Endothelial cell of umbilical vein (primary cell): Measurements from ENCODE around the gene HIVEP3. TPM values are rescaled to one million over a fixed set of nuclear protein-coding genes. Genes with fewer than 3 reads are reported as not detected.

Experiments used
- BruUV-seq: library from RNA; stranded (reverse); fragments of 400-500 nt; replicated peaks from 2 replicates; lab custom pipeline; 2021; lab: Mats Ljungman, UMichigan
- CTCF ChIA-PET: fragments of 300-600, 350-600 bp; sonication (Branson Sonifier 250); formaldehyde crosslinking; loops from one replicate; lab custom pipeline; 2021; ENCODE audit warnings: antibody characterized with exemption, inconsistent platforms; lab: Charles Lee
- POLR2A ChIA-PET: fragments of 300-600, 350-600 bp; sonication (Branson Sonifier 250); formaldehyde crosslinking; loops from one replicate; lab custom pipeline; 2021; ENCODE audit warnings: antibody characterized with exemption, inconsistent platforms; lab: Charles Lee
- DNase-seq: peaks from one replicate; pipeline ENCODE4 v3.0.0-alpha.2; 2011; ENCODE audit warnings: low read depth, low spot score
- FAIRE-seq: peaks from 2 replicates; lab custom pipeline; 2011; peaks lifted over from hg19 to GRCh38; lab: Jason Lieb, UNC
- H2AFZ ChIP-seq: 2 replicates; pipeline ENCODE4 v1.6.0; 2012; ENCODE audit warnings: low read depth, low read length, control low read depth, inconsistent platforms
- H3K27ac ChIP-seq: 2 replicates; pipeline ENCODE4 v1.5.1; 2011; ENCODE audit warnings: low read depth, mild to moderate bottlenecking, control low read depth, low read length, moderate library complexity; ENCODE audit not compliant: insufficient read depth
- H3K27me3 ChIP-seq, 2 experiments: 2 replicates each; pipeline versions ENCODE4 v1.6.0 to v1.6.1; 2011; ENCODE audit warnings: low read length in 2 of 2, mixed read lengths in 1 of 2; ENCODE audit not compliant: control insufficient read depth in 2 of 2, insufficient read depth in 2 of 2
- H3K36me3 ChIP-seq, 2 experiments: 2 replicates in 1 of 2; 3 replicates in 1 of 2; pipeline ENCODE4 v1.5.1; 2011; ENCODE audit warnings: low read length in 2 of 2, mild to moderate bottlenecking in 1 of 2, moderate library complexity in 1 of 2; ENCODE audit not compliant: control insufficient read depth in 2 of 2, insufficient read depth in 2 of 2; ENCODE audit errors: extremely low read depth in 1 of 2
- H3K4me1 ChIP-seq: 3 replicates; pipeline ENCODE4 v1.5.1; 2011; ENCODE audit warnings: mild to moderate bottlenecking, low read length; ENCODE audit not compliant: control insufficient read depth, insufficient read depth; ENCODE audit errors: extremely low read depth
- H3K4me2 ChIP-seq: 2 replicates; pipeline ENCODE4 v1.6.1; 2011; ENCODE audit warnings: low read length, control low read depth, mixed read lengths; ENCODE audit not compliant: insufficient read depth
- H3K4me3 ChIP-seq, 3 experiments: fragments of 200-600 bp in 1 of 3; sonication (generic), shearing (Covaris generic) in 1 of 3; replicated peaks in 1 of 3; 2 replicates each; pipeline ENCODE4 v1.5.1; 2011 to 2016; ENCODE audit warnings: control low read depth in 3 of 3, low read length in 3 of 3, mild to moderate bottlenecking in 2 of 3, inconsistent platforms in 1 of 3, low read depth in 1 of 3, moderate library complexity in 1 of 3; ENCODE audit not compliant: insufficient read depth in 1 of 3
- H3K79me2 ChIP-seq: 2 replicates; pipeline ENCODE4 v1.6.0; 2012; ENCODE audit warnings: low read length, inconsistent platforms; ENCODE audit not compliant: control insufficient read depth, insufficient read depth
- H3K9ac ChIP-seq: replicated peaks from 2 replicates; pipeline ENCODE3; 2011; ENCODE audit warnings: low read length, control low read depth; ENCODE audit not compliant: insufficient read depth; ENCODE audit errors: extremely low read depth
- H3K9me1 ChIP-seq: replicated peaks from 3 replicates; pipeline ENCODE4 v1.6.0; 2011; ENCODE audit warnings: mild to moderate bottlenecking, low read length; ENCODE audit not compliant: control insufficient read depth, insufficient read depth; ENCODE audit errors: extremely low read depth
- H3K9me3 ChIP-seq: replicated peaks from 2 replicates; pipeline ENCODE4 v1.5.1; 2012; ENCODE audit warnings: low read length, inconsistent platforms; ENCODE audit not compliant: control insufficient read depth, insufficient read depth
- H4K20me1 ChIP-seq: replicated peaks from 2 replicates; pipeline ENCODE3; 2011; ENCODE audit warnings: mild to moderate bottlenecking, low read length; ENCODE audit not compliant: control insufficient read depth, insufficient read depth; ENCODE audit errors: extremely low read depth
- EZH2 ChIP-seq: IDR thresholded peaks from 2 replicates; pipeline ENCODE4 v1.6.1; 2012; ENCODE audit warnings: borderline replicate concordance, low read depth, mild to moderate bottlenecking, moderate library complexity, low read length, inconsistent platforms; ENCODE audit not compliant: severe bottlenecking
- FOS ChIP-seq: IDR thresholded peaks from 2 replicates; pipeline ENCODE4 v1.6.1; 2011; ENCODE audit warnings: mild to moderate bottlenecking, low read length, moderate library complexity, borderline replicate concordance; ENCODE audit not compliant: insufficient read depth
- GATA2 ChIP-seq: IDR thresholded peaks from 2 replicates; pipeline ENCODE4 v1.7.0; 2011; ENCODE audit warnings: low read depth, mild to moderate bottlenecking, moderate library complexity, mixed read lengths, low read length; ENCODE audit not compliant: insufficient read length, insufficient read depth
- JUN ChIP-seq: IDR thresholded peaks from 2 replicates; pipeline ENCODE4 v1.6.1; 2011; ENCODE audit warnings: borderline replicate concordance, low read depth; ENCODE audit not compliant: insufficient read length, insufficient read depth
- MYC ChIP-seq: IDR thresholded peaks from one replicate; pipeline ENCODE4 v1.6.1; 2011; ENCODE audit warnings: mild to moderate bottlenecking, low read depth, low read length
- POLR2A ChIP-seq: IDR thresholded peaks from 2 replicates; pipeline ENCODE4 v1.6.1; 2012; ENCODE audit warnings: low read depth, mild to moderate bottlenecking, control low read depth, low read length
- POLR2AphosphoS5 ChIP-seq: IDR thresholded peaks from 2 replicates; pipeline ENCODE4 v1.6.1; 2012; ENCODE audit warnings: low read depth, mild to moderate bottlenecking, control low read depth, low read length, moderate library complexity; ENCODE audit not compliant: insufficient read depth
- dilution Hi-C: fragments of 300-500 bp; cut with MboI; formaldehyde crosslinking; loops from one replicate; pipeline ENCODE4 v1.15.0; 2019; ENCODE audit warnings: low sequenced_read_pairs; ENCODE audit not compliant: extremely low pct_ligation_motif_present
- intact Hi-C: fragments of 100-400 bp; cut with micrococcal nuclease; formaldehyde crosslinking; loops from one replicate; pipeline ENCODE4 v1.10.0; 2022
- polyA plus RNA-seq, 4 experiments: library from polyadenylated mRNA; depleted of rRNA in 3 of 4; stranded (reverse) in 3 of 4; unstranded in 1 of 4; fragments of >200 nt; gene quantifications; 2 replicates each; pipeline versions ENCODE4 v1.2.1 to v1.2.3, GENCODE V29; 2011 to 2012; ENCODE audit warnings: missing spikeins in 1 of 4
- total RNA-seq: library from RNA; stranded (reverse); gene quantifications from 2 replicates; pipeline ENCODE4 v1.2.3, GENCODE V29; 2021
- TF ChIP-seq, protein P1 (sequence below), 2 donors: IDR thresholded peaks; 1 replicate in 1 of 2; 2 replicates in 1 of 2; pipeline ENCODE4 v1.5.1; 2011; ENCODE audit warnings: low read length in 2 of 2, mild to moderate bottlenecking in 2 of 2, moderate library complexity in 2 of 2, control low read depth in 1 of 2, inconsistent platforms in 1 of 2, low read depth in 1 of 2; ENCODE audit not compliant: insufficient read depth in 1 of 2; ENCODE audit errors: extremely low read depth in 1 of 2
- TF ChIP-seq, protein P2 (sequence below): IDR thresholded peaks from 2 replicates; pipeline ENCODE4 v1.6.1; 2011; ENCODE audit not compliant: insufficient read depth, insufficient read length

HIVEP3 gene
- total and polyA plus RNA-seq, 2 donors (not counting 3 experiments of a cell fraction or from before 2014, with no cell fraction given) = 3.4 to 4.0 TPM

DNA sequence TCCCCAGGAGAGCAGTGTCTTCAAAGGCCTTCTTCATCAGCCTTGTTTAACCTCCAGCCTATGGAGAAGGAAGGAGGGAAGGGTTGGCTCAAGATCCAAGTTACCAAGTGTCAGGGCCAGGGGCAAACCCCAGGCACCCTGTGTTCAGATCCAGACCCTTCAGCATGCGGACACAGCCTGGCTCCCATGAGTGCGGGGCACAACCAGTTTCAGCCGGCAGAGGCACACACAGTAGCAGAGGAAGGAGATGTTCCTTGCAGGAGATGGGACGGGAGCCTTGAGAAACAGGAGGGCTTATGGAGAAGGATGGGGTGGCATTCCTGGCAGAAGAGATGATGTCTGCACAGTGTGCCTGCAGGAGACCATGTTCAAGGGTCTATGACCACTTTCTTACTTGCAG is 272.5 kb downstream of the HIVEP3 start:
- no peak overlapping the region for H3K9ac ChIP-seq
- DNase-seq (no peak), FAIRE-seq (no peak)
- H3K9me3 ChIP-seq = no peaks in the 10 kb centered on the region
- H3K79me2 ChIP-seq = no peaks in the 10 kb centered on the region
- no peaks in the 10 kb centered on the region for H4K20me1 ChIP-seq
- ChIA-PET CTCF (no interaction called here), POLR2A (no interaction called here)
- dilution Hi-C loops (no loop called here), intact Hi-C loops (no loop called here)
- no TSS peak for BruUV-seq
- H2AFZ ChIP-seq = no peak overlapping the region
- H3K27ac ChIP-seq = no peak overlapping the region
- no peaks in the 10 kb centered on the region for H3K27me3 ChIP-seq
- H3K4me1 ChIP-seq = peaks cover 10% of the 10 kb centered on the region
- no peaks in the 10 kb centered on the region for H3K36me3 ChIP-seq
- H3K4me2 ChIP-seq = no peak overlapping the region
- no peak overlapping the region for H3K4me3 ChIP-seq
- H3K9me1 ChIP-seq = no peaks in the 10 kb centered on the region
- TF ChIP-seq, protein P1, sequence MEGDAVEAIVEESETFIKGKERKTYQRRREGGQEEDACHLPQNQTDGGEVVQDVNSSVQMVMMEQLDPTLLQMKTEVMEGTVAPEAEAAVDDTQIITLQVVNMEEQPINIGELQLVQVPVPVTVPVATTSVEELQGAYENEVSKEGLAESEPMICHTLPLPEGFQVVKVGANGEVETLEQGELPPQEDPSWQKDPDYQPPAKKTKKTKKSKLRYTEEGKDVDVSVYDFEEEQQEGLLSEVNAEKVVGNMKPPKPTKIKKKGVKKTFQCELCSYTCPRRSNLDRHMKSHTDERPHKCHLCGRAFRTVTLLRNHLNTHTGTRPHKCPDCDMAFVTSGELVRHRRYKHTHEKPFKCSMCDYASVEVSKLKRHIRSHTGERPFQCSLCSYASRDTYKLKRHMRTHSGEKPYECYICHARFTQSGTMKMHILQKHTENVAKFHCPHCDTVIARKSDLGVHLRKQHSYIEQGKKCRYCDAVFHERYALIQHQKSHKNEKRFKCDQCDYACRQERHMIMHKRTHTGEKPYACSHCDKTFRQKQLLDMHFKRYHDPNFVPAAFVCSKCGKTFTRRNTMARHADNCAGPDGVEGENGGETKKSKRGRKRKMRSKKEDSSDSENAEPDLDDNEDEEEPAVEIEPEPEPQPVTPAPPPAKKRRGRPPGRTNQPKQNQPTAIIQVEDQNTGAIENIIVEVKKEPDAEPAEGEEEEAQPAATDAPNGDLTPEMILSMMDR (IDR thresholded peaks at IDR 0.05; ENCODE audit: extremely low read depth in 1 of 2, insufficient read depth in 1 of 2, low read depth in 1 of 2, low read length in 2 of 2) = no peak
- no peak for TF ChIP-seq EZH2
- no peak for TF ChIP-seq GATA2
- TF ChIP-seq JUN = no peak
- TF ChIP-seq FOS = no peak
- TF ChIP-seq POLR2A = no peak
- TF ChIP-seq, protein P2, sequence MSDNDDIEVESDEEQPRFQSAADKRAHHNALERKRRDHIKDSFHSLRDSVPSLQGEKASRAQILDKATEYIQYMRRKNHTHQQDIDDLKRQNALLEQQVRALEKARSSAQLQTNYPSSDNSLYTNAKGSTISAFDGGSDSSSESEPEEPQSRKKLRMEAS = no peak
- no peak for TF ChIP-seq MYC
- TF ChIP-seq POLR2AphosphoS5 = no peak
